Endodermal cell (in vitro differentiated cells): ENCODE measurements around the gene RYR3. TPM values are rescaled to one million over a fixed set of nuclear protein-coding genes. Genes with fewer than 3 reads are reported as not detected.

Source experiments
- DNase-seq: peaks from one replicate; pipeline ENCODE4 v3.0.0-alpha.2; 2017
- H3K27ac ChIP-seq: 2 replicates; pipeline ENCODE4 v1.5.1; 2013; ENCODE audit warnings: mild to moderate bottlenecking, low read depth, low read length, moderate library complexity
- H3K27me3 ChIP-seq: 2 replicates; pipeline ENCODE4 v1.6.1; 2013; ENCODE audit warnings: mild to moderate bottlenecking, low read length, moderate library complexity; ENCODE audit not compliant: insufficient read depth, control insufficient read depth, poor library complexity, severe bottlenecking
- H3K36me3 ChIP-seq: 2 replicates; pipeline ENCODE4 v1.7.0; 2013; ENCODE audit warnings: mild to moderate bottlenecking, low read length, moderate library complexity; ENCODE audit not compliant: control insufficient read depth, insufficient read depth
- H3K4me1 ChIP-seq: one replicate; pipeline ENCODE4 v1.7.0; 2013; ENCODE audit warnings: low read length; ENCODE audit not compliant: control insufficient read depth, insufficient read depth
- H3K4me3 ChIP-seq: 2 replicates; pipeline ENCODE4 v1.5.1; 2013; ENCODE audit warnings: mild to moderate bottlenecking, low read length, moderate library complexity
- H3K9ac ChIP-seq: 2 replicates; pipeline ENCODE4 v1.6.1; 2013; ENCODE audit warnings: mild to moderate bottlenecking, low read length, moderate library complexity; ENCODE audit not compliant: poor library complexity, severe bottlenecking; ENCODE audit errors: extremely low read depth
- H3K9me3 ChIP-seq: 2 replicates; pipeline ENCODE4 v1.6.1; 2013; ENCODE audit warnings: mild to moderate bottlenecking, low read length, moderate library complexity; ENCODE audit not compliant: control insufficient read depth
- H3K27ac Mint-ChIP-seq: 2 replicates; pipeline ENCODE4 v1.8.0; 2020; ENCODE audit warnings: mixed read lengths
- H3K27me3 Mint-ChIP-seq: 2 replicates; pipeline ENCODE4 v1.8.0; 2021; ENCODE audit warnings: mild to moderate bottlenecking, mixed read lengths; ENCODE audit not compliant: insufficient read depth
- H3K36me3 Mint-ChIP-seq: 2 replicates; pipeline ENCODE4 v1.8.0; 2020; ENCODE audit warnings: low read depth, mixed read lengths
- H3K4me1 Mint-ChIP-seq: 2 replicates; pipeline ENCODE4 v1.8.0; 2020; ENCODE audit warnings: mixed read lengths
- H3K4me3 Mint-ChIP-seq: 2 replicates; pipeline ENCODE4 v1.8.0; 2020; ENCODE audit warnings: mild to moderate bottlenecking, moderate library complexity, mixed read lengths
- H3K9me3 Mint-ChIP-seq: 2 replicates; pipeline ENCODE4 v1.8.0; 2020; ENCODE audit warnings: mild to moderate bottlenecking, mixed read lengths
- CTCF ChIP-seq: fragments of 200-600 bp; sonication (generic); conservative IDR thresholded peaks from 2 replicates; pipeline ENCODE4 v1.5.0; 2021; ENCODE audit warnings: antibody characterized with exemption, mild to moderate bottlenecking
- WGBS, 2 experiments: methylation state at CpG; one replicate each; pipeline versions ENCODE4 v1.1.5 to v1.1.7; 2013; ENCODE audit warnings: missing lambda C conversion rate in 2 of 2, mixed read lengths in 1 of 2; ENCODE audit not compliant: insufficient coverage in 1 of 2, insufficient read length in 1 of 2; 5-methylcytosine and 5-hydroxymethylcytosine counted together
- total RNA-seq, 2 donors: library from RNA; stranded (reverse); fragmentation: NEBNext Ultra II Directional in 1 of 2; extraction: Animal tissue kit (Norgen Biotek cat#: 25700) in 1 of 2; gene quantifications; 2 replicates in 1 of 2; 3 replicates in 1 of 2; pipeline ENCODE4 v1.2.1, GENCODE V29; 2021

RYR3 gene
- total RNA-seq, 2 donors from 2014 or later, result 0.71 to 1.4 TPM

- Histone ChIP-seq H3K36me3 (no peaks in the 10 kb centered on the region), H3K9me3 (peaks cover 8% of the 10 kb centered on the region), H3K4me1 (no peaks in the 10 kb centered on the region), H3K9ac (no peak overlapping the region), H3K27ac (no peak overlapping the region), H3K4me3 (no peak overlapping the region), H3K27me3 (no peaks in the 10 kb centered on the region)
- TF ChIP-seq CTCF, result no peak
- Mint-ChIP-seq H3K4me3 (no peak overlapping the region), H3K27ac (no peak overlapping the region), H3K36me3 (no peaks in the 10 kb centered on the region), H3K9me3 (peaks cover 13% of the 10 kb centered on the region), H3K4me1 (no peaks in the 10 kb centered on the region), H3K27me3 (no peaks in the 10 kb centered on the region)
- 95 to 97% methylated on average over 5 of the region's 5 CpGs for WGBS, 2 experiments
- DNase-seq, result no peak
Observed at GRCh38 chr15:33473005-33473404, 162.2 kb downstream of the RYR3 start.

GRCh38 chr15:33473714-33474113, 162.9 kb downstream of the RYR3 start:
- Histone ChIP-seq H3K9me3 (peaks cover 8% of the 10 kb centered on the region), H3K4me1 (no peaks in the 10 kb centered on the region), H3K4me3 (no peak overlapping the region), H3K36me3 (no peaks in the 10 kb centered on the region), H3K27me3 (no peaks in the 10 kb centered on the region), H3K27ac (no peak overlapping the region), H3K9ac (no peak overlapping the region)
- peaks cover 13% of the 10 kb centered on the region for H3K9me3 Mint-ChIP-seq
- TF ChIP-seq CTCF, result no peak
- no peaks in the 10 kb centered on the region for H3K4me1 Mint-ChIP-seq
- H3K4me3 Mint-ChIP-seq, result no peak overlapping the region
- no peak overlapping the region for H3K27ac Mint-ChIP-seq
- WGBS, 2 experiments, result 84 to 92% methylated on average over 4 of the region's 4 CpGs
- no peaks in the 10 kb centered on the region for H3K27me3 Mint-ChIP-seq
- no peaks in the 10 kb centered on the region for H3K36me3 Mint-ChIP-seq
- no peak for DNase-seq

GRCh38 chr15:33476076-33476475, 165.3 kb downstream of the RYR3 start:
- H3K27me3 Mint-ChIP-seq, result no peaks in the 10 kb centered on the region
- peaks cover 8% of the 10 kb centered on the region for H3K9me3 ChIP-seq
- H3K9me3 Mint-ChIP-seq, result peaks cover 16% of the 10 kb centered on the region
- no peaks in the 10 kb centered on the region for H3K4me1 ChIP-seq
- no peak overlapping the region for H3K4me3 Mint-ChIP-seq
- no peak overlapping the region for H3K27ac Mint-ChIP-seq
- no peaks in the 10 kb centered on the region for H3K36me3 ChIP-seq
- no peaks in the 10 kb centered on the region for H3K4me1 Mint-ChIP-seq
- H3K27ac ChIP-seq, result no peak overlapping the region
- WGBS, 2 experiments, result 95% methylated on average over 4 of the region's 4 CpGs; no CpG with 5 or more reads in 1 of the 2 experiments
- no peaks in the 10 kb centered on the region for H3K27me3 ChIP-seq
- no peak overlapping the region for H3K4me3 ChIP-seq
- H3K9ac ChIP-seq, result no peak overlapping the region
- no peak for TF ChIP-seq CTCF
- DNase-seq, result no peak
- H3K36me3 Mint-ChIP-seq, result no peaks in the 10 kb centered on the region
